Retinal pigment epithelial cell (primary cell): ENCODE results near the gene POFUT2.

Source experiments
- DNase-seq: peaks from one replicate; pipeline ENCODE4 v3.0.0-alpha.2; 2010; ENCODE audit warnings: low read depth
- H3K4me3 ChIP-seq: 2 replicates; pipeline ENCODE4 v1.5.1; 2011; ENCODE audit warnings: mild to moderate bottlenecking, low read length, control low read depth, moderate library complexity
- TF ChIP-seq, protein P1 (sequence below): conservative IDR thresholded peaks from 2 replicates; pipeline ENCODE4 v1.5.1; 2011; ENCODE audit warnings: low read depth, low read length, control low read depth, inconsistent platforms

Gene POFUT2

DNA sequence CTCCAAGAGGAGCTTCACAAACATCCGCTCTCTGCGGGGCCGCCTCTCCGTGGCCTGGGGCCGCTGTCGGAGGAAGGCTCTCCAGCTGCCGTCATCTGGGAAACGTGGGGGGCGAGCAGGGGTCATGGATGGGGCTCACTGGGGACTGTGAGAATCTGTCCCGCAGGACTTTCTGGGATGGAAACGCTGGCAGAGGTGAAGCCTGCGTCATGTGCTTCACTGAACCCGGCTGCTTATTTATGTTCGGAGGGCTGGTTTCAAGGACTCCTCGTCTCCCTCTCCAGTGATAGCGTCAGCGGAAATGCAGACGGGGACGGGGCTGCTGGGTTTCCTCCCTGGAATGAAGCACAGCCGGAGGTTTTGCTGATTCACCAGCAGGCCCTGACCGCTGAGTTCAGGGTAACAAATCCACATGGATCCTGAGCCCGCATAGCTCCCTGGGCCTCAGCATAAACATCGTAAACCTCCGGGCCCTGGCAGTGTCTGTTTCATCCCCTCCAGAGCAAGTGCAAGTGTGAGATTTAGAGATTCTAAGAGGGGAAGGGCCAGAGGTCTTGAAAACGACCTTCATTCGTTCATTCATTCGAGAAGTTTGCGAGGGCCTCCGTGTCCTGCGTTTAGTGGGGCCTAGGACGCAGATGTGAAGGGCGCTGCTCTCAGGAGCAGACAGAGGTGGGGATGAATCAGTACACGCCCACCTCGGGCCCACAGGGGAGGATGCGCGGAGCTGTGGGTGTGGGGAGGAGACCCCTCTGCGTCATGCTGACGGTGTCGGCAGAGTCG is 7.0 kb upstream of the POFUT2 start:
- no peak overlapping the region for H3K4me3 ChIP-seq
- DNase-seq = peak; percentile 97
- TF ChIP-seq, protein P1, sequence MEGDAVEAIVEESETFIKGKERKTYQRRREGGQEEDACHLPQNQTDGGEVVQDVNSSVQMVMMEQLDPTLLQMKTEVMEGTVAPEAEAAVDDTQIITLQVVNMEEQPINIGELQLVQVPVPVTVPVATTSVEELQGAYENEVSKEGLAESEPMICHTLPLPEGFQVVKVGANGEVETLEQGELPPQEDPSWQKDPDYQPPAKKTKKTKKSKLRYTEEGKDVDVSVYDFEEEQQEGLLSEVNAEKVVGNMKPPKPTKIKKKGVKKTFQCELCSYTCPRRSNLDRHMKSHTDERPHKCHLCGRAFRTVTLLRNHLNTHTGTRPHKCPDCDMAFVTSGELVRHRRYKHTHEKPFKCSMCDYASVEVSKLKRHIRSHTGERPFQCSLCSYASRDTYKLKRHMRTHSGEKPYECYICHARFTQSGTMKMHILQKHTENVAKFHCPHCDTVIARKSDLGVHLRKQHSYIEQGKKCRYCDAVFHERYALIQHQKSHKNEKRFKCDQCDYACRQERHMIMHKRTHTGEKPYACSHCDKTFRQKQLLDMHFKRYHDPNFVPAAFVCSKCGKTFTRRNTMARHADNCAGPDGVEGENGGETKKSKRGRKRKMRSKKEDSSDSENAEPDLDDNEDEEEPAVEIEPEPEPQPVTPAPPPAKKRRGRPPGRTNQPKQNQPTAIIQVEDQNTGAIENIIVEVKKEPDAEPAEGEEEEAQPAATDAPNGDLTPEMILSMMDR = no peak

DNA sequence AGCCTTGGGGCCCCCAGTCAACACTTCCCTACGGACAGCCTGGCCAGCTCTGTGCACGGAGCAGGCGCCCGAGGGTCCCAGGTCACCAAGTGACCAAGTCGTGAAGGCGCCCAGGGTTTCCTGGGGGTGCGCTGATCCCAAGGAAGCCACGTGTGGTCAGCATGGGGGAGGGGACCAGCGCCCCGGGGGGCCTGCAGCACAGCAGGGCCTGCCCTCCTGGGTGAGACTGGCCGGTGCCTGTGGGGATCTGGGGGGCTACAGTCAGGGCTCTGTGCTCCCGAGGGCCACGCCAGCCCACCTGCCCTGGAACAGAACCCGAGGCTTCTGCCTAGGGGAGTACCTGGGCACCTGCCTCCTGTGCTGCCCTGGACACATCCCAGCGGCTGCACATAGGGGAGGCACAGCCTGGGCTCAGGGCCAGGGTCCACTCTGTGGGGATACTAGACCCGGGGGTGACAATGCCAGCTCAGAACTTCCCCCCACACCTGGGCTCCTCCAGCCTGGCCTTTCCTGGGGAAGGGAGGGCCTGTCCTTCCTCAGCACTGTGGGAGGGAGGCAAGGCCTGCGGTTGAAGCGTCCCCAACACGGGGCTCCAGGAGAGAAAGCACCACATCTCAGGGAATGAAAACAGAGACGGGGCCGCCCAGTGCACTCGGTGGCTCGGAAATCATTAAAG is 6.2 kb upstream of the POFUT2 start:
- no peak overlapping the region for H3K4me3 ChIP-seq
- DNase-seq = no peak
- TF ChIP-seq, protein P1 = no peak

DNA sequence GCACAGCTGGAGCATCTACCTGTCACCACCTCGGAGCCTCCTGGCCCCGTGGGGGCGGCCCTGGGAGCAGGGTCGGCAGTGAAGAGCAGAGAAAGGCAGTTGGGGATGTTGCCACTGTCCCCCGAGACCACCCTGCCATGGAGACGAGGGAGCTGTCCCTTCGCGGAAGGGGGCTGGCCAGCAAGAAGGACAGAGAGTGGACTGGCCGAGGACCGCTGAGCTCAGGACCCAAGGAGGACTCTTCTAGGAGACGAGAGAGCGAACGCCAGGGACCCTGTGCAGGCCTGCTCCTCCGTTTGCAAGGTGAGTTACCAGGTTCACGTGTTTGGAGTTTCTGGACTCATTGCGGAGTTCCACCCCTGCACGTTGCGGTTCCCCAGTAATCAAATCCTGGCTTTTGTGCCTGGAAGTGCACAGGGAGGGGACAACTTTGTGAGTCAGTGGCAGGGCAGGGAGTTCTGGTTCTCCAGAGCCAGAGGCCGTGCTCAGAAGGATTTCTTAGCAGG is 5.6 kb upstream of the POFUT2 start:
- DNase-seq = no peak
- TF ChIP-seq, protein P1 = no peak
- H3K4me3 ChIP-seq = no peak overlapping the region

DNA sequence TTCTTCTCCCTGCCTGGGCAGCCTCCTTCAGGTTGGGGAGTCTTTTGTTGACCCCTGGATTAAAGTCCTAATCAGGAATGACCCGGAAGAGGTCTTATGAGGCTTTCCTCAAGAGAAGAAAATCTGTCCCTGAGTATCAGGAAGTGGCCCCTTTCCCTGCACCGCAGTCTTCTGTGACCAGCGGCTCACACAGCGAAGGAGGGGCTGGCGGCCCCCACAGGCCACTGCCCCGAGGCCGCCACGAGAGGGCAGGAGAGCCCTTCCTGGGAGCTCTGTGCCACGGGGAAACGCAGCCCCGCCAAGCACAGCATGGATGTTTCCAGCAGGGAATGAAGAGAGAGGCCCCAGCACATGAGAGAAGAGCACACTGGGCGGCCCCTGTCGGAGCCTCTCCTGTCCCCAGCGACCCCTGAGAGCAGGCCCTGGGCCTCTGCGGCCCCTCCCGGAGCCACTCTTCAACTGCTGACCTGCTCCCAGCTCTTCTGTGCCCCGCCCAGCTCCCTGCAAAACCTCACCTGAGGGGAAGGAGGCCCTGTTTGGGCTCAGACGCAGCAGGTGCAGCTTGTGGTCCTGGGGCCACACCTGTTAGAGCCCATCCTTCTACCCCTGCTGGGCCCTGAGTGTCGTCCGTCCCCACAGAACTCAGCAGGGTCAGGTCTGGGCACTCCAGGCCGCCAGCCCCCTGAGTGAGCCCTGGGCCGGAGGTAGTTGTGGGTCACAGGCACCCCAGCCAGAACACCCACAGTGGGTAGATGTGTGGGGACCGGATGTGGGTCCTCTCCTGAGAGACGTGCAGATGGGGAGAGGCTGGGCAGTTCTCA is 4.9 kb upstream of the POFUT2 start:
- TF ChIP-seq, protein P1 = peak; percentile 97
- DNase-seq = peak; percentile 55
- H3K4me3 ChIP-seq = no peak overlapping the region

DNA sequence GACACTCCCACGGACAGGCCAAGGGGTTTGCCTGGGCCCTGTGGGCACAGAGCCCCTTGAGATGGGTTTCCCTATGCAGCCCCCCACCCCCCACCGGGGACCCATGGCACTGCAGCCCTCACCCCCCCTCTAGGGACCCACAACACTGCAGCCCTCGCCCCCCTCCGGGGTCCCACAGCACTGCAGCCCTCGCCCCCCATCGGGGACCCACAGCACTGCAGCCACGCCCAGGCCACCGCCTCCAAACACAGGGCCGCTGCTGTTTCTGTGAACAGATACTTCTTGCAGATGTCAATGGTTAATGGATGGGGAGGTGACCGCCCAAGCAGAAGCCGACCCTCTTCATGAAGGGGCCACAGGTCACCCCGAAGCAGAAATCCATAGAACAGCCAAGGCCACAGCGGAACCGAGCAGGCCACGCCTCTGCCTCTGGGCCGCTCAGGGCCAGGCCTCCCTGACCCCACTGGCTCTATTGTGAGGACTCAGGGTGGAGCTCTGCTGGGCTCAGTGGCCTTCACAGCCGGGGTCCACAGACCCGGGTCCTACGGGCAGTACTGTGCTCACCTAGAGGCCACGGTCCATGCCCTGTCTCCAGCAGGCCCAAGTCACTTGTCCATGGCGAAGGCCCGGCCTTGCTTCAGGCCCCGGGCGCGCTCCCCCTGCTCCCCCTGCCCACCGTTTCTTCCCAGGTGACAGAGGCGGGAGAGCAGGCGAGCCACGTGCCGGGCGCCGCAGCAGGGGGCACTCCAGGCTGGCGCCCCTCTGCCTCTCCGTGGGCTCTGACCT is 4.1 kb upstream of the POFUT2 start:
- DNase-seq = no peak
- TF ChIP-seq, protein P1 = no peak
- no peak overlapping the region for H3K4me3 ChIP-seq

DNA sequence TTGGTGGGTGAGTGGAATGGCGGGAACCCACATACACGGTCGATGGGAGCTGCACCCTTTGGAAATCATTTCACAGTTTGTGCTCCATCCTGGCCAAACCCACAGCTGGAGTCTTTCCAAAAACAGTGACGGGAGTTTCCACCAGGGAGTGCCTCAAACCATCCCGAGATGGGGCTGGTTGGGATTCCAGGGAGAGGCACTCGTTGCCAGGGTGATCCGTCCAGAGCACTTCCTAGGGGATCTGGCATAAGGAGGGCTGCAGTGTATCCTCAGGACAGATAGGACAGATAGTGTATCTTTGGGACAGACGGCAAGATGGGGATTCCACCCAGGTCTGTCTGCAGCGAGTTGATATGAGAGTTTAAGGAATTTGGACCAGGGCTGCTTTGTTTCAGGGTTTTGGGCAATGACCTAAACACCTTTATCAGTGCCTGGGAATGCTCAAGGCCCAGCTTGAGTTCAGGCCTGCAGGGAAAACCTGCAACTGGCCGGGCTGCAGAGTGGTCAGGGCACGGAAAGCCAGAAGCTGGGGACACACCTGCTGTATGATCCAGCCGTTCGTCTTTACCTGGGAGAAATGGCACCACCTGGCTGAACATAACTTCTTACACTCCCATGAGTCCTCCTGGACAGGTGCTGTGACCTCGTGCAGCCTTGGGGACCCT is 3.4 kb upstream of the POFUT2 start:
- TF ChIP-seq, protein P1 = no peak
- DNase-seq = no peak

More for the DNA sequence above, 3.4 kb upstream of the POFUT2 start:
- no peak overlapping the region for H3K4me3 ChIP-seq
